DMS153 (cell line): Measurements from ENCODE around the gene FNBP1L.
"Not testable (repeated sequence)": the region's sequence is repeated elsewhere in the genome, so short reads cannot be mapped to it uniquely, and the experiment has no call there.

Source experiments
- DNase-seq: peaks from one replicate; lab custom pipeline; 2025; lab: John Stamatoyannopoulos, UW

FNBP1L gene

GRCh38 chr1:93532780-93533378 lies 85.0 kb downstream of the FNBP1L start:
- no peak for DNase-seq

DNA sequence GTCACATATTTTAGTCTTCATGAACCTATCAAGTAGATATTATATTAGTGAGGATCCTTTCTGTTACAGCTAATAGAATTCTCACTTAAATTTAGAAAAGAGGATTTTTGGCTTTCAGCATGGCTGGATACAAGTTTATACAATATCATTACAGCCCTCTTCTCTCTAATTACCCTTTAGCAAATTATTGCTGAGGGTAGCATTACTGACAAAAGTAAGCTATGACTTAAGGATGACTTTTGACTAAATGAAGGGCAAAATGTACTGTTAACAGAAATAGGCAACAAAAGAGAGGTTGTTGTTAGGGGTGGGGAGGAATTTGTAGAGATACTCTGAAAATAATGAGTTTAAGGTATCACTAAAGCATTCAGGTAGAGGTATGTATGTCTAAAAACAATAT lies 85.8 kb downstream of the FNBP1L start:
- DNase-seq = no peak

GRCh38 chr1:93537396-93537795 lies 89.5 kb downstream of the FNBP1L start:
- DNase-seq = no peak

DNA sequence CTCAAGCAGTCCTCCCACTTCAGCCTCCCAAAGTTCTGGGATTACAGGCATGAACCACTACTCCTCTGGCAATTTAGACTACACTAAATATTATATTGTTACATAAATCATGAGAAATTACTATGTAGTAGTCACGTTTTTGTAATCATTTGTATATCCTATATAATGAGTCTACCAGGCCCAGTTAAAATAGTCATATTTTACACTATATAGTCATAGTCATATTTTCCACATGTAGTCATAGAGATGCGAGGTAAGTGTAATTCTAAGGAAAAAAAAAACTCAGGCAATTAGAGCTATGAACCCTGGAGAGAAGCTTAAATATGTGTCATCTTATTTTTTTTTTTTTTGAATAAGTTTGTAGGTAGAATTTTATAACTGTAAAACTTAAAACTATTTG lies 90.0 kb downstream of the FNBP1L start:
- DNase-seq = no peak

- no peak for DNase-seq
Observed at GRCh38 chr1:93541045-93541444, 93.1 kb downstream of the FNBP1L start.

DNA sequence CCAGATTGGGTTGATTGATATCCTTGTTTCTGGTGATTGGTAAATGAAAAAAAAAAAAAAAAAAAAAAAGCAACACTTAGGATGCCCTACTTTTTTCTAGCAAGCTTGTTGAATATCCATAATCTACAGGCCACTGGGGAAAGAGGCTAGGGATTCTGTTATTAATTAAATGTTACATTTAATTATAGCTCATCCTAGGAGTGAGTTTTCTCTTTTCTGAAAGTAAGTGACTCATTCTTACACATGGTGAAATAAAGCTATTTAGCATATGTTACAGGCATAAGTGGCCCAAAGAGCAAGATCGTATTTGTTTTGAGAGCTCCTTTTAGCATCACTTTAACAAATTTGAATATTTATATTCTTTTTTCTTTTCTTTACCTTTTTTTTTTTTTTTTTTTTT lies 94.5 kb downstream of the FNBP1L start:
- no peak for DNase-seq

DNA sequence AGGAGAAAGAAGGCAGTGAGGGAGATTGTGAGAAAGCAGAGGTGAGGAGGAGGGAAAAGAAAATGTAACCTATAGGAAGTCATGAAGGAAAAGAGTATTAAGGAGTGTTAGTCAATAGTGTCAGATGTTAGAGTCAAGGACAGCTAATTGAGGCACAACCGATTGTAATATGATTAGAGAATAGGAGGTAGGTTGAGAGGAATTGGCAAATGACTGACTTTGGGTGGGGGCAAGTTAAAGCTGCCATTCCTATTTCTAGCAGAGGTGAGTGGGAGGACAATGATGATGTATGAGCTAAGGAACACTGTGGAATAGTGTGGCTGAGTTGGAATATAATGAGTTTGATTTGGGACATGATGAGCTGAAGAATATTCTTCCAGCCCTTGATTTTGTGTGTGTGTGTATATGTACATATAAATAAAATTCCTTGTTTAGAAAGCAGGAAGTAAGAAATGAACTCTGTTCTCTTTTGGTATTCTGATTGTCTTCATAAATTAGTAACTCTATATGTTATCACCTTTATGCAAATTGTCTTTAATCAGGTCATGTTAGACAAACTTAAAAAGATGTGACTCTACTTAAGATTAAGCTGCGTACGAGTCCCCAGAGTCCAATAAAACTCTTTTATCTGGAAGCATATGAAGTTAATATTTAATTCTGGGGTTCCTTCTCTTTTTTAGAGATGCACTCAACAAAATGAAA lies 98.4 kb downstream of the FNBP1L start:
- no peak for DNase-seq

DNA sequence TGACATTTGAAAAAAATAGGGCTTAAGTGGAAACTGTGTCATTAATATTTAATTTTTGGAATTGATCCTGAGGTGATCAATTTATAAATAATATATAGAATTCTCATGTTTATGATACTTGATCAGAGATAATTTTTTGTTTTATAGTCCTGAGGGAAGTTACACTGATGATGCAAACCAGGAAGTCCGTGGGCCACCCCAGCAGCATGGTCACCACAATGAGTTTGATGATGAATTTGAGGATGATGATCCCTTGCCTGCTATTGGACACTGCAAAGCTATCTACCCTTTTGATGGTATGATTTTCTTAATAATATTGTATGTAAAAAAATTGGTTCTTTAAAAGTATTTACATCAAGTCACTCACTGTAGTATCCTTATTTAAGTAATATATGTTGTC lies 101.2 kb downstream of the FNBP1L start:
- DNase-seq = no peak

DNA sequence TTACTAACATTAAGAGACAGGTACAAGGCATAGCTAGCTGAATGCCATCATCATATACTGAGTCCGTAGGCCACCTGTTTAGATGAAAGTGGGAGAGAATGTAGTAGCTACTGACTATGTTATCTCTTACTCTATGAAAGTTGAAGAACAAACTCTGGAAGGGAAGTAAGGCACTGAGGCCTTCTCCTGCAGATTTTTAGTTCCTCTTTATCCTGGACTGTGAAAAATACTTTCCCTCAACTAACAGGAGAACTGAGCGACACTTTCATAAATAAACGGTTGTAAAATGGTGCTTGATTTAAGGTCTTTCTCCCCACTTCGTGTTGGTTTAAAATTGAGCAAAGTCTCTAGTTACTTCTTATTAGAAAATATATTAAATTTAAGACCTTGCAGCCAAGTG lies 101.9 kb downstream of the FNBP1L start:
- no peak for DNase-seq

DNA sequence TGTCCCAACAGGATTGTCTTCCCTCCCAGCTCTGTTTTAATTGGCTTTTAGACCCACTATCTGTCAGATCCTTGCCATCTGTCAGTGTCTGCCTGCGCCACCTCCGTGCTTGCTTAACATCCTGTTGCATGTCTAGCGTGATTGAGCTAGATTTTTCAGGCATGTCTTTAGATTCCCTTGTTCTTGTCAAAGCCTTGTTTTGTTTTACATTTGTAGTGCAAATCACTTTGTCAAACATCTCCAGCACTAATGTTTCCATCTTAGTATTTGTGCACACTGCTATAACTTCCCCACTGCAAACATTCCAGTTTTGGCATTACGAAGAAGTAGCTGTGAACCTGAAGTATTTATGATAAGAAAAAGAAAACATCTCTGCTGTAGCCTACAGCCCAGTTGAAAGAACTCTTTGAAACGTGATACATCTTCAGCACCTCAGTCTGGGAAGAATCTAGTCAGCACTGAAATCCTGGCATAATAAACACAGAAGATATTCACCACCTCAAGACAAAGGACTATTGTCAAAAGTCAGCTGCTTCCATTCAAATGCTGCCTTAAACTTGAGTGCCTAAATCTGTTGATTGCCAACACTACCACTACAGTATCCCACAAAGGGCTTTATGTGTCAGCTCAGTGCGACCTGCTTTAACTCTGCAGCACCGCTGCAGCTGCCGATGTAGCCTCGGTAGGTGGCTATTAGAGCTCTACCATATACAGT lies 105.0 kb downstream of the FNBP1L start:
- no peak for DNase-seq

DNA sequence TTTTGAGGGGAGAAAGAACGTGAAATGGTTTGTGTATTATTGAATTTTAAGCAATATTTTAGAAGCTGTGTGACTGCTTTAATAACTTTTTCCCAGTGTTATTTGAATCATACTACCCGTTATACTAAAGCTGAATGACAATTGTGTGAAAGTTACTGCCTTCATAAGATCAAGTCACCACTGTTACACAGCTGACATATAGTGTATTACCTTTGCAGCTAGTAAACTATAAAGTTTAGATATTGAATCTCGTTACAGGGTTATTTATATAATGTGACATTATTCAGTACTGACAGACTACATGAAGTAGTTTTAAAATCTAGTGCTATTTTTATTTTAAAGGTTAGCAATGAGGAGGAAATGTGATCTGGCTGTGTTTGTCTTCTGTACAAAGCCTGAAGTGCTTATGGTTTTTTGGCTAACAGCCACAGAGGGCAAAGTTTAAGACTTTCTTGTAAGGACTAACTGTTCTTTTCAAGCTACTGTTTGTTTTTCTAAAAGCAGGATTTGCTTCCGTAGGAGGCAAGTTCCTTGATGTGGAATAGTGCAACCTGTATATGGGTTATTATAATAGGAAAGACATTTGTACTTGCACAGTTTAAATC lies 106.1 kb downstream of the FNBP1L start:
- DNase-seq = not testable (repeated sequence)

DNA sequence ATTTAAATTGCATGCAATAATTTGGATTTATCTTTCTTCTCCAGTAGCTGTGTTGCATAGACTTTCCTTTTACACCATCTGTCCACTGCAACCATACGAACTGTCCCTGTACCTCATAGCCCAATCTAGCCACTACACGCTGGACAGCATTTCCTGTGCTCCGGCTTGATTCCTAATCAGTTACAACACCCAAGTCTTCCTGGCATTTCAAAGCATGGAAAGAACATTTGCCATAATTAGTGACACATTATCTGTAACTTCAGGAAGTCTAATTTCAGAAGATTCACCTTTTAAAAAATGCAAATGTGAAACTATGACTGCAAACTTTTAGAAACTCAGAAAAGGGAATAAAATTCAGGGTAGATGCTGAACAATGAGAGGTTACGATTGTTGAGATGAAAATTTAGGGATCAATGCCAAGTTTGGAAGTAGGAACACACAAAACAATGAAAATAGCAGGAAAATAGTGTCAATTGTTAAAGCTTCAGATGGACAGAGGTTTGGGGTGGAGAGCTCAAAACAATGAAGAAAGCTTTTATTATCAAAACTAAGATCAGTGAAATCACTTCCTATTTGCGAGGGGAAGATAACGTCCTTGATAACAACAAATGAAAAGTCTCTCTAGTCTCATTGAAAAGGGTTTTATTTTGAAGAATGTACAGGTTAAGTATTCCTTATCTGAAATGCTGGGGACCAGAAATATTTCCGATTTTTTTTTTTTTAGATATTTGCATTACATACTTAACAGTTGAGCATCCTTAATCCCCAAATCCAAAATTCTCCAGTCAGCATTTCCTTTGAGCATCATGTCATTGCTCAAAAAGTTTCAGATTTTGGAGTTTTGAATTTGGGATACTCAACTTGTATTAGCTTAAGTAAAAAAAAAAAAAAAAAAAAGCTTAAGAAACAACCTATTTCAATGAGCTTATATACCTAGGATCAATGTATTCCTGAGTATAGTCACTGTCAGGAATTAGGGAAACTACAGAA lies 107.3 kb downstream of the FNBP1L start:
- DNase-seq = no peak

DNA sequence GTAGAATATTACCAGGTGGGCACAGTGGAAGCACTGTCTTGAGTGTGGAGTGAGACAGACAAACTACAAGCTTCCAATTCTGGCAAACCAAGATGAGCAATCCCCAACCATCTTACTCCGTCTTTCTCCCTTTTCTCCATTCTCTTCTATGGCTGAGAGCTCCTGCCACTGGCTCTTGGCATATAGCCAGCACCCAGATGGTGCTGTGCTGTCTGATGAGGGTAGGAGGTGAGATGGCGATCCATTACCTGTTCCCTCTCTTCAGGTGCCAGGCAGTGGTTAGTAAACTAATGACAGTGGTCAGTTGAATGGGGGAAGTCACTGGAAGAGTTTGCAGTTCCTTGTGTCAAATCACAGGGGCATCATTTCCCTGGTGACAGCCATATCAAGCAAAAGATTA lies 108.4 kb downstream of the FNBP1L start:
- DNase-seq = peak; percentile 28

- no peak for DNase-seq
Observed at GRCh38 chr1:93559045-93559444, 111.1 kb downstream of the FNBP1L start.

DNA sequence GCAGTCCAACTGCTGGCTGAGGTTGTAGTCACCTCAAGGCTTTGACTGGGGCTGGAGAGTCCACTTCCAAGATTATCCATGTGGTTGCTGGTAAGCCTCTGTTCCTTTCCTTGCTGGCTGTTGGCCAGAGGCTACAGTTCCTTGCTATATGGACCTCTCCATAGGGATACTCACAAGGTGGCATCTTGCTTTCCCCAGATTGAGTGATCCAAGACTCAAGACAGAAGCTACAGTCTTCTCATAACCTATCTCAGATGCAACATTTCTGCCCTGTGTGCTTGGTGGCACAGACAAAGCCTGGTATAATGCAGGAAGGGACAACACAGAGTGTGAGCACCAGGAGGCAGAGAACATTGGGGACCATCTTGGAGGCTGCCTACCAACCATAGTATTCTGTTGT lies 111.8 kb downstream of the FNBP1L start:
- no peak for DNase-seq

- no peak for DNase-seq
Observed at GRCh38 chr1:93565496-93566206, 117.7 kb downstream of the FNBP1L start.

- DNase-seq = no peak
Observed at GRCh38 chr1:93566227-93566626, 118.3 kb downstream of the FNBP1L start.

- DNase-seq = no peak
Observed at GRCh38 chr1:93567255-93567918, 119.5 kb downstream of the FNBP1L start.

GRCh38 chr1:93569489-93569888 lies 121.6 kb downstream of the FNBP1L start:
- DNase-seq = no peak

GRCh38 chr1:93571623-93572310 lies 123.8 kb downstream of the FNBP1L start:
- DNase-seq = no peak
